Stimulated activated CD4-positive, alpha-beta T cell treated with anti-CD3 and anti-CD28 coated beads, Interleukin-12 subunit alpha, Interleukin-12 subunit beta, amount 100 ng/mL, for 48 hours (primary cell): ENCODE results near the gene ADK.
"Not testable (repeated sequence)": the region's sequence is repeated elsewhere in the genome, so short reads cannot be mapped to it uniquely, and the experiment has no call there.

ENCODE experiments used
- DNase-seq, 3 donors: peaks; one replicate each; pipeline ENCODE4 v3.0.0-alpha.2; 2020; ENCODE audit warnings: low read depth in 2 of 3, low spot score in 1 of 3

Gene ADK

GRCh38 chr10:74145133-74145532 is 5.9 kb upstream of the ADK start:
- DNase-seq: no peak

- DNase-seq: not testable (repeated sequence)
Measured at GRCh38 chr10:74146980-74147379, 4.0 kb upstream of the ADK start.

GRCh38 chr10:74150204-74150989 is 624 bp upstream of the ADK start, which contains the start of gene AP3M1:
Gene AP3M1, minus strand, starts transcription at chr10:74150828. Its CDS starts 12,449 bp downstream, at chr10:74138379.
- DNase-seq: peak in 2 of 3 donors; percentile 65 to 73

GRCh38 chr10:74151879-74152722 is 1.1 kb downstream of the ADK start:
- DNase-seq: no peak

GRCh38 chr10:74153123-74153522 is 2.1 kb downstream of the ADK start:
- no peak for DNase-seq

- DNase-seq: no peak
Measured at GRCh38 chr10:74153676-74154075, 2.7 kb downstream of the ADK start.

- no peak for DNase-seq
Measured at GRCh38 chr10:74156919-74157289, 5.9 kb downstream of the ADK start.

GRCh38 chr10:74160013-74160412 is 9.0 kb downstream of the ADK start:
- no peak for DNase-seq

- DNase-seq: no peak
Measured at GRCh38 chr10:74163319-74164068, 12.5 kb downstream of the ADK start.

- DNase-seq: no peak
Measured at GRCh38 chr10:74164716-74165529, 13.9 kb downstream of the ADK start.

- no peak for DNase-seq
Measured at GRCh38 chr10:74165530-74165901, 14.5 kb downstream of the ADK start.

- no peak for DNase-seq
Measured at GRCh38 chr10:74167443-74167842, 16.4 kb downstream of the ADK start.

GRCh38 chr10:74171625-74172024 is 20.6 kb downstream of the ADK start:
- DNase-seq: no peak

- no peak for DNase-seq
Measured at GRCh38 chr10:74174521-74174920, 23.5 kb downstream of the ADK start.

GRCh38 chr10:74175510-74176379 is 24.7 kb downstream of the ADK start:
- no peak for DNase-seq

GRCh38 chr10:74176380-74177139 is 25.5 kb downstream of the ADK start:
- peak; percentile 88 to 97 (median 96) for DNase-seq

GRCh38 chr10:74177140-74177677 is 26.2 kb downstream of the ADK start:
- peak in 2 of 3 donors; percentile 26 to 35 for DNase-seq

- no peak for DNase-seq
Measured at GRCh38 chr10:74178042-74178791, 27.2 kb downstream of the ADK start.
